Esophagus muscularis mucosa (tissue), 3 donors: ENCODE measurements around the gene RBM12.

Experiments used
- CTCF ChIP-seq, 3 experiments: fragments of 200-600 bp in 2 of 3; fragments of 450-650 bp in 1 of 3; sonication (generic) in 2 of 3; IDR thresholded peaks; one replicate each; pipeline ENCODE4 v1.5.1; 2017 to 2019; ENCODE audit warnings: antibody characterized with exemption in 3 of 3, mild to moderate bottlenecking in 2 of 3, moderate library complexity in 1 of 3
- POLR2A ChIP-seq: fragments of 450-650 bp; IDR thresholded peaks from one replicate; pipeline ENCODE4 v1.6.1; 2017; ENCODE audit warnings: antibody characterized with exemption, moderate library complexity, mild to moderate bottlenecking, low read depth

- TF ChIP-seq CTCF (IDR thresholded peaks at IDR 0.05), result no peak
- TF ChIP-seq POLR2A, result no peak
Measured at GRCh38 chr20:35709259-35709658, 44.6 kb upstream of the RBM12 start.
